Urinary bladder (tissue), 4 donors: ENCODE results near the gene ATRIP. TPM values are rescaled to one million over a fixed set of nuclear protein-coding genes. Genes with fewer than 3 reads are reported as not detected.
A peak's percentile ranks its signal among the peaks of the same experiment; 100 is the strongest.

ENCODE experiments used
- DNase-seq: peaks from one replicate; pipeline ENCODE4 v3.0.0-alpha.2; 2015; ENCODE audit errors: extremely low spot score
- H3K27ac ChIP-seq: one replicate; pipeline ENCODE4 v1.5.1; 2013; ENCODE audit warnings: low read depth, mild to moderate bottlenecking, moderate library complexity
- H3K36me3 ChIP-seq: one replicate; pipeline ENCODE4 v1.6.1; 2013; ENCODE audit warnings: mild to moderate bottlenecking, moderate library complexity; ENCODE audit not compliant: insufficient read depth
- H3K4me1 ChIP-seq: one replicate; pipeline ENCODE4 v1.6.1; 2013; ENCODE audit warnings: mild to moderate bottlenecking, moderate library complexity; ENCODE audit not compliant: insufficient read depth
- H3K4me3 ChIP-seq: one replicate; pipeline ENCODE4 v1.5.1; 2013; ENCODE audit warnings: low read depth, low read length
- WGBS: extraction: QIAGEN DNeasy Blood & Tissue Kit; methylation state at CpG from one replicate; pipeline ENCODE4 v1.1.7; 2013; 5-methylcytosine and 5-hydroxymethylcytosine counted together
- polyA plus RNA-seq: library from polyadenylated mRNA; stranded (reverse); fragments of 200-250 nt; gene quantifications from one replicate; pipeline ENCODE4 v1.2.3, GENCODE V29; 2013
- total RNA-seq: library from RNA; depleted of rRNA; stranded (reverse); fragments of >200 nt; gene quantifications from one replicate; pipeline ENCODE4 v1.2.3, GENCODE V29; 2014
- donor health status: healthy with polysubstance abuse.
- donor health status: healthy.

The ATRIP gene
- total and polyA plus RNA-seq, 2 donors, result 4.7 to 6.6 TPM

DNA sequence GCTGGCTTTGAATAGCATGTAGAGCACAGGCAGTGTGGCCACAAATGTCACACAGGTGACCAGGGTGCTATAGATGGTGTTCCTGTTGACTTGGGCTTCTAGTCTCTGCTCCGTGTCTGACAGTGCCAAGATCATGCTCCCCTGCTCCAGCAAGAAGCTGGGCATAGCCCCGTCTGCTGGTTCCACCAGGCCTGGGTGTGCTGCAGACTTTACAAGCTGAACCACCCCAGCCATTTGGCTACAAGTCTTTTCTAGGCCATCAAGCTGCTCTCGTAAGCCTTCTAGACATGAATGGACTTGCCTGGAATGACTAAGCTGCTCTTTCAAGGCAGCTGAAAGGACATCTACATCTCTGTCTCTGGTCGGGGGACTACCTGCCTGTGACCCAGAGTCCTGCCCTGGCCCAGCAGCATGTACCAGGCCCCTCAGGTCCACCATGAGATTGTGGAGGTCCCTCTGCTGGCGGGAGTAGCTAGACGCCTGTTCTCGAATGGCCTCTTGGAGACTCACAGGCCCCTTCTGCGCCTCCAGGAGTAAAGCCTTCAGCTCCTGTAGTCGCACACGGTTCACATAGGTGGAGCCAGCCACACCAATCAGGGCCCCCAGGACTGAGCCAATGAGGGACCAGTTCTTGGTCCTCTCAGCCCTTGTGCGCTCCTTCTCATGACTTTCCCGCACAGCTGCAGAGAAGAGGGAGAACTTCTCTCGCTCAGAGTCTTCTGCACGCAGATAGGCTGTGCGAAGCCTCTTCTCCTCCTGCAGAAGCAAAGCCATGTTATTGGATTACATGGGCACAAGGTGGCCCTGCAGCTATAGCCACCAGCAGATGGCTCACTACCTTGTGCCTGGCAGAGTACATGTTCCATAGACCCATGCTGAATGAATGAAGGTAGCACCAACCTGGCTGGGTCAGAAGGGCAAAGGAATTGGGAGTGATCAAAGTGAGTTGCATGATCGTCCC, 13.8 kb upstream of the ATRIP start:
- Histone ChIP-seq H3K4me1 (no peaks in the 10 kb centered on the region), H3K27ac (peak overlapping the region; percentile 49), H3K4me3 (no peak overlapping the region)

DNA sequence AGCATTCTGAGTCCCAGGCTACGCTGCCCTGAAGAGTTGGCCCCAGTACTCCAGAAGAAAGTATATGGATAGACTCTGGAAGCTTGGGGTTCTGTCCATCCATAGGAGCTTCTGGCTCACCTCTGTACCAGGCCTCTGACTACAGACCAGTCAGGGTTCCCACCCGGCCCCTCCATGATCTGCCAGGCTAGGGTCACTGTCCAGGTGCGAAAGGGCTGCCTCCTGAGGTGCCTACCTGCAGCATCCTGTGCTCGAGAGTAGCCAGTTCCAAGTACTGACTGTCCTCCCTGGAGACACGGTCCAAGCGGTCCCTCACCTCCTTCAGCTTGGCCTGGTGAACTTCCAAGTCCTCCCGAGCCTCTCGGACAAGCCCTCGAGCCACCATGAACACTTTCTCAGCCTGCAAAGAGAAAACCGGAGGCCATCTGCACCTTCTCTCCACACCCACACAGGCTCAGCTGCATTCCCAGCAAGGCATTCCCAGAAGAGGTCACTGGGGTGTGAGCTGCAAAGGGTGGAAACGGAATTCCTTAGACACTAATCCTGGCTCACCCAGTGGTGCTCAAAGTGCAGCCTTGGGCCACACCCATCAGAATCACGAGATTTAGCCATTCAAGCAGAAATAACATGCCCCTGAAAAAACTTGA, 12.9 kb upstream of the ATRIP start:
- no peak for DNase-seq
- 77% methylated on average over 12 of the region's 12 CpGs for WGBS
- H3K36me3 ChIP-seq, result no peaks in the 10 kb centered on the region
- H3K4me3 ChIP-seq, result no peak overlapping the region
- peak overlapping the region; percentile 49 for H3K27ac ChIP-seq
- H3K4me1 ChIP-seq, result no peaks in the 10 kb centered on the region

More for the DNA sequence above, 13.8 kb upstream of the ATRIP start:
- no peak for DNase-seq
- no peaks in the 10 kb centered on the region for H3K36me3 ChIP-seq
- WGBS, result 71% methylated on average over 16 of the region's 16 CpGs

DNA sequence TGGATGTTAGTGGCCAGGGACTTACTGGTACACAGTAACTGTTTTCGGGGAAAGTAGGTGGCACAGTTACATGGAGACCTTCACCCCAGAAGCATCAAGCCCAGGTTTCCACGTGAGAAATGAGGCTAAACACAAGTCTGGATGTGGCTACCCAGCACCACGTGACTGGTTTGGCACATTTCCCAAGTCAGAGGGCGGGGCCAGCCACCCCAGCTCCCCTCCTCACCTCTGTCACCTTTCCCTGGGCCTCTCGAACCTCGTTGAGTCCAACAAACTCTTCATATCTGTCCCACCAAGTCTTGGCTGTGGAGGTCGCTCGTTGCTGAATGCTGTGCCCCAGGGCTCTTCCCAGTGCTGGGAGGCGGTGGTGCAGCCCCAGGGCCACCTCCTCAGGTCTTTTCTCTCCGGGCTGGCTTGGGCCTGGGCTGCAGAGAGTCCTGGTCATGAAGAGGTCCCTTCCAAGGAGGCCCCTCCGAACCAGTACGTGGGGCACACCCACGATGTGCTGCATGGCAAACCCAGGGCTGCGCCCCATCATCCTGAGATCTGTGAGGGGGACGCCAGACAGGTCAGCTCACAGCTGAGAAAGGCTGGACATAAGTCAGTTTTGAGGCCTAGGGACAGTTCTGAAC, 11.8 kb upstream of the ATRIP start:
- Histone ChIP-seq H3K27ac (no peak overlapping the region), H3K4me1 (no peaks in the 10 kb centered on the region), H3K36me3 (no peaks in the 10 kb centered on the region), H3K4me3 (no peak overlapping the region)
- DNase-seq, result no peak
- 71% methylated on average over 15 of the region's 15 CpGs for whole genome bisulfite sequencing

DNA sequence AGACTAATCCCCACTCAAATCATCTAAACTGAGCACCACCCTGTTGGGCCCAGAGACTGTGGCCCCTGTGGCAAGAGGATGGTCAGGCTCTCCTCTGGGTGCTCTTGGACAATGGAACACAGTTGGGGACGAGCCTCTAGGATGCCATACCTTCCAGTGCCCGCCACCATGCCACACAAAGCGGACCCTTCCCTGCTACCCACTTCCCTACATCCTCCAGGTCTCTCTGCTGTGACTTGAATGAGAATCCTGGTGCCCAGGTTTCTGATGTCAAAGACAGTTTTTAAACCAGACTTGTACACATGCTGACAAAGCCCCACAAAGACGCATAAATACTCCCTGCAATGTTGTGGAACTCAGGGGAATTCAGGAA, 11.3 kb upstream of the ATRIP start:
- no peak overlapping the region for H3K27ac ChIP-seq
- no peaks in the 10 kb centered on the region for H3K4me1 ChIP-seq
- 84% methylated on average over 4 of the region's 4 CpGs for WGBS
- DNase-seq, result no peak
- H3K4me3 ChIP-seq, result no peak overlapping the region
- H3K36me3 ChIP-seq, result no peaks in the 10 kb centered on the region

DNA sequence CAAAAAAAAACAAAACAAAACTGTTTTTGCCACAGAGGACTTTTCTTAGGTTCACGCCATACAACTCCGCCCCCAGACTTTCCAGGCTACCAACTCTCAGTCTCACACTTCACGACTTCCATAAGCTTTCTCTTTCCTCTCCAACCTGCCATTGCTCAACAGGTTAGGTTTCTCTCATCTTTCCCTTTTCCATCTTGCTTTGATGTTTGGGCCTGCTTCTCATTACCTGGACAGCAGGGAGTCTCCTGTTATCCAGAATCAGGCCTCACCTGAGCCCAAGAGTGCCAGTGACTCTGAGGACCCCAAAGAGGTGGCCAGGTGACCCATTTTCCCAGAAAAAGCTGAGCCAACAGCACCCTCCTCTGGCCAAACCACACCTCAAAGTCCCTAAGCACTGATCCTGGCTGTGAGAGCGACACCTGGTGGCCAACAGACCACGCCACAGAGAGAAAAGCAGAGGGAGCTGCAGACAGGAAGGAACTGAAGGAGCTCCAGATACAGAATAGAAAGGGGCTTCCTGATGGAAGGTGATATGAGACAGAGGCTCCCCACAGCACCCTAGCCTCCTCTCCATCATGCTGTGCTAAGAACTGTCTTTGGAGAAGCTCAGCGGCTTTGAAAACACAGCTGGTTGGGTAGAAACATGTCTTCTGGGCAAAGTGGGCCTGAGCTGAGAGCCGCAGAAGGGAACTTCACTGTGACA, 10.6 kb upstream of the ATRIP start:
- peak; percentile 70 for DNase-seq
- Histone ChIP-seq H3K4me3 (no peak overlapping the region), H3K27ac (no peak overlapping the region), H3K4me1 (no peaks in the 10 kb centered on the region), H3K36me3 (no peaks in the 10 kb centered on the region)
- 47% methylated on average over 7 of the region's 7 CpGs for WGBS

DNA sequence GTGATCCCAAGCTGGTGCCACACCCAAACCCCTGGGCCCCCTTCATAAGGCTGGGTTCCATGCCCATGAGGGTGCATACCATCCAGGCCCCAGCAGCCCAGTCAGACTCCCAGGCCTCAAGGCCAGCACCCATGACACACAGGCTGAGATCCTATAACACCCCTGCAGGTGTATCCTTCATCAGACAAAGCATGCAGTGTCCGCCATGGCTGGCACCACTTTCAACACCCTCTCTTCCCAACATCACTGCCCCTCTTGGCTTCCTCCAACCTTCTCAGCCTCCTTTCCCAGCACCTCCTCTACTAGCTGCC, 10.1 kb upstream of the ATRIP start:
- DNase-seq, result no peak
- Histone ChIP-seq H3K36me3 (no peaks in the 10 kb centered on the region), H3K4me3 (no peak overlapping the region), H3K27ac (no peak overlapping the region), H3K4me1 (no peaks in the 10 kb centered on the region)
- WGBS, result 84% methylated on average over 1 of the region's 1 CpG

DNA sequence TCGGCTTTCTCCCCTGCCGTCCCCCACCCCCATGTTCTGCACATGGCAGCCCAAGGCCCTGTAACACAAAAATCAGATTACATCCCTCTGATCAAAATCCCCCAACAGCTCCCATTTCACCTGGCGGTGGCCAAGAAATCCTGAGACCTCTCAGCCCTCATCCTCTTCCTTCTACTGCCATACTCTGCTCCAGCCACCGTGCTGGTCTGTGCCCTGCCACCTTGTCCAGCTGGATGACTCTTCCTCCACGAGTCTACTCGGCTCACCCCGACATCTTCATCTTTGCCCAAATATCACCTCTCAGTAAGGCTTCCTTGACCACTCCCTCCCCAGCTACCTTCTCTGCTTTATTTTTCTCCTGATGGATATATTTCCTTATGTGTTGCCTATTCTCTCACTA, 9.7 kb upstream of the ATRIP start:
- no peak overlapping the region for H3K4me3 ChIP-seq
- no peak for DNase-seq
- H3K27ac ChIP-seq, result no peak overlapping the region
- H3K4me1 ChIP-seq, result no peaks in the 10 kb centered on the region
- H3K36me3 ChIP-seq, result no peaks in the 10 kb centered on the region
- 81% methylated on average over 7 of the region's 7 CpGs for WGBS

DNA sequence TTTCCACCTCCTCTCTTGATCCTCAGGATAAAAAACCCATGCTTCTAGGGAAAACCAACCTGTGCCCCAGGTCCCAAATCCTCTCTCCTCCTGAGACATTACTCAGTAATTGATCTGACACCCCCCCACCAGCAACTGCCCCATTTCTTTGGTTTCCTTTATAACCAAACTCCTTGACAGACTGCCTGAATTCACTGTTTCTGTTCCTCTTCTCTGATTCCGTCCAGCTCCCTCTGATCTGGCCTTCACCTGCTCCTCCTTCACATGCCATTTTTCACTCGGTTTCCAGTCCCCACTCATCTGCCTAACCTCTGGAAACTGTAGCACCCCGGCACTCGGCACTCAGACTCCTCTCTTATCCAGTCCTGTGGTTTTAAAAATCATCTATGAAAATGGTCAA, 8.7 kb upstream of the ATRIP start:
- 83% methylated on average over 4 of the region's 4 CpGs for WGBS
- H3K27ac ChIP-seq, result no peak overlapping the region
- H3K4me1 ChIP-seq, result no peaks in the 10 kb centered on the region
- DNase-seq, result no peak
- no peaks in the 10 kb centered on the region for H3K36me3 ChIP-seq
- no peak overlapping the region for H3K4me3 ChIP-seq

DNA sequence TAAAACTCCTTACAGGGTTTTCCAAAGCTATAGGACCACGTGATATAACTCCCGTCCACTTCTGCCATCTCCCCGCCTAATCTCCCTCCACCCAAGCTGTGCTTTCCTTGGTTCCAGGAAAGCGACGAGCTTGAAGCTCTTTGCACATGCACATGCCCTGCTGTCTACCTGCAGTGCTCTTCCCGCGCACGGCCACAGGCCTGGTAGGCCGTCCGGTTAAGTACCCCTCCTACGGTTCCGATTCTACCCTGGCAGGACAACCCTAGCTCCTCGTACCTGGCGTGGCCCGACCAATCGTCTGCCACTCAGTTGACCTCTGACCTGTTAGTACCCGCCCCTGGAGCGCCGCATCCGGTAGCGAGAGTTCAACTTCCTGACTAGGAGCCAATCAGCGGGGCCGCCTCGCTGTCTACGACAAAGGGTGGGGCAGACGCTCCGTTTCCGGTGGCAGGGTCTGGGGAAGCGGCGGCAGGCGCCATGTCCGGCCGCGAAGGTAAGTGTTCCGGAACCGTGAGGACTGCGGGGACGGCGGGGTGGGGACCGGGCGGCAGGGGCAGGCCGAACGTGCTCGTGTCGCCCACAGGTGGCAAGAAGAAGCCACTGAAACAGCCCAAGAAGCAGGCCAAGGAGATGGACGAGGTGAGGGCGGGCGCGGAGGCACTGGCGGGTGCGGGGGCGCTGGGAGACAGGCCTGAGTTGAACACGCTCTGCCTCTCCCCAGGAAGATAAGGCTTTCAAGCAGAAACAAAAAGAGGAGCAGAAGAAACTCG, 6.5 kb upstream of the ATRIP start, which contains the start of the genes CCDC51 and TMA7:
Gene CCDC51, minus strand, starts transcription at position 300 of the 770 bp plus-strand sequence. CDS start 4,991 bp downstream, outside the sequence.
Gene TMA7, plus strand, starts transcription at position 438 of the 770 bp plus-strand sequence. Its CDS starts 40 bp downstream, at position 478.
- under 1% methylated on average over 54 of the region's 54 CpGs for WGBS
- peak within 1 kb of the TSS; percentile 97 for H3K27ac ChIP-seq
- DNase-seq, result peak; percentile 94
- H3K4me1 ChIP-seq, result no peaks in the 10 kb centered on the region
- peak within 1 kb of the TSS; percentile 85 for H3K4me3 ChIP-seq
- no peaks in the 10 kb centered on the region for H3K36me3 ChIP-seq

DNA sequence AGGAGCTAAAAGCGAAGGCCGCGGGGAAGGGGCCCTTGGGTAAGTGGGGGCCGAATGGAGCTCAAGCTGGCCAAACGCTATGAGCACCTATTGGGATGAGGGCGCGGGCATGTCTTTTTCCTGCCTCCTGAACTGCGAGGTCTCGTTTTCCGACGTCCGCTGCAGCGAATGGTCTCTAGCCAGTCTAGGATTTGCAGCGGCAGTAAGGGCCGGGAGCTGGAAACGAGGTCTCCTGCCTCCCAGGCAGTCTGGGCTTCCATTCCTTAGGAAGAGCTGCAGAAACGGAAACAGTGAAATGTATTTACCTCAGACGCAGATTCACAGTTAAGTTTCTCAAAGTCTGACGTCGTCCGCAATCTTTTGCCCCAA, 6.0 kb upstream of the ATRIP start:
- under 1% methylated on average over 21 of the region's 21 CpGs for WGBS
- DNase-seq, result no peak

DNA sequence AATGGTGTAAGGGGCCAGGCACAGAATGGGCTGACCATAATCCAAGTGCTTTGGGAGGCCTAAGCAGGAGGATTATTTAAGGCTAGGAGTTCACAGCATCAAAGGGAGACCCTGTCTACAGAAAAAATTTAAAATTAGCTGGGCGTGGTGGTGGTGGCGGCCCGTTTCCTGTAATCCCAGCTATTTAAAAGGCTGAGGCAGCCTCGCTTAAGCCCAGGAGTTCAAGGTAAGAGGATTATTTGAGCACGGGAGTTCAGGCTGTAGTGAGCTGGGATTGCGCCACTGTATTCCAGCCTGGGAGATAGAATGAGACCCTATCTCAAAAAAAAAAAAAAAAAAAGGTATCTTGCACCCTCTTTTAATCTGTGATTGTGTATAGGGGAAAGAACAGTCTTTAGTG, 4.6 kb upstream of the ATRIP start:
- no peak overlapping the region for H3K4me3 ChIP-seq
- no peaks in the 10 kb centered on the region for H3K4me1 ChIP-seq
- H3K36me3 ChIP-seq, result no peaks in the 10 kb centered on the region
- no peak overlapping the region for H3K27ac ChIP-seq
- WGBS, result 78% methylated on average over 6 of the region's 6 CpGs
- no peak for DNase-seq

More for the DNA sequence above, 6.0 kb upstream of the ATRIP start:
- peak overlapping the region; percentile 97 for H3K27ac ChIP-seq
- no peaks in the 10 kb centered on the region for H3K36me3 ChIP-seq
- H3K4me3 ChIP-seq, result peak overlapping the region; percentile 85
- H3K4me1 ChIP-seq, result no peaks in the 10 kb centered on the region

DNA sequence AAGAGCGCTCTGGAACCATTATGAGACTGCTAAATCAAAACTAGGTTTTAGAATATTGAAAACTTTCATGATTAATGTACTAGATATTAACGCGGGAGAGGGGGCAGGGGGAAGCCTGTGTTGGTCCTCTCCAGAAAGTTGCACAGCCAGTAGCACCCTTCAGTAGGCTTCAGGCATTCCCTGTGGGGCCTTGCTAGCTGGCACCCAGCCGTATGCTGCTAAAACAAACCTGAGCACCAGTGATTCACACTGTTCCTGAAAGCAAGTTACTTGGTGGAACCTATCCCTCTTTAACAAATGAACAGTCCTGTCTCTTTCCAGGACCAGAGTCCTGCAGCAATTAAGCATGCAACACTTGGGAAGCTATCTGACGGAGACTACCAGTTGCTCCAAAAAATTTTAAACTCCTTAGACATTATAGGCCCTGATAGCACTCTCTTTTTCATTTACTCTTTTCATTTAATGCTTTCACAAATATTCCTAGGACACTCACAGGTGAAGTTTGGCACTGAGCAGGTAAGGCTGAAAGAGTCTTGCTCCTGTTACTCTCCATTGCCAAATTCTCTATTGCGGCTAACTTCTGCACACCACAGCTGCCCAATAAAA, 1.2 kb upstream of the ATRIP start:
- H3K4me3 ChIP-seq, result no peak overlapping the region
- H3K36me3 ChIP-seq, result no peaks in the 10 kb centered on the region
- WGBS, result 79% methylated on average over 6 of the region's 6 CpGs
- no peaks in the 10 kb centered on the region for H3K4me1 ChIP-seq
- no peak for DNase-seq
- H3K27ac ChIP-seq, result no peak overlapping the region
